Endothelial cell (in vitro differentiated cells): ENCODE data around the gene VOPP1. TPM values are rescaled to one million over a fixed set of nuclear protein-coding genes. Genes with fewer than 3 reads are reported as not detected.
"Not testable (repeated sequence)": the region's sequence is repeated elsewhere in the genome, so short reads cannot be mapped to it uniquely, and the experiment has no call there.

Source experiments
- DNase-seq: peaks from one replicate; pipeline ENCODE4 v3.0.0; 2021; ENCODE audit warnings: low spot score
- H3K27ac Mint-ChIP-seq: one replicate; pipeline ENCODE4 v1.8.0; 2021; ENCODE audit warnings: mixed read lengths, inconsistent platforms; ENCODE audit not compliant: unreplicated experiment
- H3K27me3 Mint-ChIP-seq: one replicate; pipeline ENCODE4 v1.8.0; 2021; ENCODE audit warnings: mild to moderate bottlenecking, moderate library complexity, mixed read lengths, inconsistent platforms; ENCODE audit not compliant: unreplicated experiment
- H3K36me3 Mint-ChIP-seq: one replicate; pipeline ENCODE4 v1.8.0; 2021; ENCODE audit warnings: mild to moderate bottlenecking, low read depth, mixed read lengths, inconsistent platforms; ENCODE audit not compliant: unreplicated experiment
- H3K4me1 Mint-ChIP-seq: one replicate; pipeline ENCODE4 v1.8.0; 2021; ENCODE audit warnings: mild to moderate bottlenecking, mixed read lengths, inconsistent platforms; ENCODE audit not compliant: unreplicated experiment
- H3K4me3 Mint-ChIP-seq: one replicate; pipeline ENCODE4 v1.8.0; 2021; ENCODE audit warnings: mild to moderate bottlenecking, mixed read lengths, inconsistent platforms; ENCODE audit not compliant: unreplicated experiment
- H3K9me3 Mint-ChIP-seq: one replicate; pipeline ENCODE4 v1.8.0; 2021; ENCODE audit warnings: mixed read lengths, inconsistent platforms; ENCODE audit not compliant: unreplicated experiment
- CTCF ChIP-seq: fragments of 200-600 bp; sonication (generic); IDR thresholded peaks from one replicate; pipeline ENCODE4 v1.5.0; 2021; ENCODE audit warnings: antibody characterized with exemption; ENCODE audit not compliant: unreplicated experiment
- long read RNA-seq: library from polyadenylated mRNA; unstranded; transcript quantifications from one replicate; pipeline ENCODE4 v2.0.0, GENCODE V29; 2020; ENCODE audit not compliant: unreplicated experiment
- total RNA-seq: library from RNA; stranded (reverse); fragmentation: NEBNext Ultra II Directional; extraction: Animal tissue kit (Norgen Biotek cat#: 25700); gene quantifications from one replicate; pipeline ENCODE4 v1.2.1, GENCODE V29; 2021; ENCODE audit not compliant: unreplicated experiment

VOPP1 gene
- total RNA-seq, result 54.2 TPM
- long read RNA-seq, transcript VOPP1-201 (5 exons, 2,962 nt), result major isoform, 32 of 34 reads
- long read RNA-seq, partial matches to known transcripts, result 0 of 34 reads
- long read RNA-seq, other reads (novel, unspliced or antisense), result 2 of 34 reads

- DNase-seq, result peak; percentile 66
- Mint-ChIP-seq H3K27me3 (peaks cover 8% of the 10 kb centered on the region), H3K4me3 (peak within 1 kb of the TSS; percentile 95), H3K4me1 (peaks cover 52% of the 10 kb centered on the region), H3K9me3 (no peaks in the 10 kb centered on the region), H3K36me3 (peaks cover 4% of the 10 kb centered on the region), H3K27ac (peak within 1 kb of the TSS; percentile 92)
- no peak for TF ChIP-seq CTCF
Measured at GRCh38 chr7:55572378-55573233, at the start of gene VOPP1. Gene VOPP1, minus strand, starts transcription at chr7:55572502. Its CDS starts 178 bp downstream, at chr7:55572324.

- DNase-seq, result no peak
- H3K4me1 Mint-ChIP-seq, result no peaks in the 10 kb centered on the region
- no peaks in the 10 kb centered on the region for H3K27me3 Mint-ChIP-seq
- H3K27ac Mint-ChIP-seq, result no peak overlapping the region
- TF ChIP-seq CTCF, result no peak
- no peaks in the 10 kb centered on the region for H3K9me3 Mint-ChIP-seq
- H3K4me3 Mint-ChIP-seq, result no peak overlapping the region
- peaks cover 6% of the 10 kb centered on the region for H3K36me3 Mint-ChIP-seq
Measured at GRCh38 chr7:55618913-55619312, 46.6 kb upstream of the VOPP1 start.

GRCh38 chr7:55614365-55615064, 42.2 kb upstream of the VOPP1 start:
- not testable (repeated sequence) for H3K4me3 Mint-ChIP-seq, H3K9me3 Mint-ChIP-seq, DNase-seq, H3K27me3 Mint-ChIP-seq, H3K36me3 Mint-ChIP-seq, H3K27ac Mint-ChIP-seq, H3K4me1 Mint-ChIP-seq

GRCh38 chr7:55609726-55610125, 37.4 kb upstream of the VOPP1 start:
- H3K27me3 Mint-ChIP-seq, DNase-seq, H3K9me3 Mint-ChIP-seq, H3K4me3 Mint-ChIP-seq, H3K27ac Mint-ChIP-seq, H3K36me3 Mint-ChIP-seq, H3K4me1 Mint-ChIP-seq: not testable (repeated sequence)

GRCh38 chr7:55605661-55606060, 33.4 kb upstream of the VOPP1 start:
- H3K27me3 Mint-ChIP-seq, DNase-seq, H3K4me1 Mint-ChIP-seq, H3K4me3 Mint-ChIP-seq, H3K36me3 Mint-ChIP-seq, H3K27ac Mint-ChIP-seq, H3K9me3 Mint-ChIP-seq: not testable (repeated sequence)

GRCh38 chr7:55597944-55598499, 25.7 kb upstream of the VOPP1 start:
- not testable (repeated sequence) for DNase-seq, H3K27ac Mint-ChIP-seq, H3K4me3 Mint-ChIP-seq, H3K36me3 Mint-ChIP-seq, H3K4me1 Mint-ChIP-seq, H3K9me3 Mint-ChIP-seq, H3K27me3 Mint-ChIP-seq
- peak; percentile 14 for TF ChIP-seq CTCF

GRCh38 chr7:55597214-55597739, 25.0 kb upstream of the VOPP1 start:
- DNase-seq, H3K4me3 Mint-ChIP-seq, H3K9me3 Mint-ChIP-seq: not testable (repeated sequence)

More at GRCh38 chr7:55597214-55597739, 25.0 kb upstream of the VOPP1 start:
- H3K36me3 Mint-ChIP-seq, H3K4me1 Mint-ChIP-seq, H3K27me3 Mint-ChIP-seq, H3K27ac Mint-ChIP-seq: not testable (repeated sequence)
